ENCODE results near the gene MRAP.

DNA sequence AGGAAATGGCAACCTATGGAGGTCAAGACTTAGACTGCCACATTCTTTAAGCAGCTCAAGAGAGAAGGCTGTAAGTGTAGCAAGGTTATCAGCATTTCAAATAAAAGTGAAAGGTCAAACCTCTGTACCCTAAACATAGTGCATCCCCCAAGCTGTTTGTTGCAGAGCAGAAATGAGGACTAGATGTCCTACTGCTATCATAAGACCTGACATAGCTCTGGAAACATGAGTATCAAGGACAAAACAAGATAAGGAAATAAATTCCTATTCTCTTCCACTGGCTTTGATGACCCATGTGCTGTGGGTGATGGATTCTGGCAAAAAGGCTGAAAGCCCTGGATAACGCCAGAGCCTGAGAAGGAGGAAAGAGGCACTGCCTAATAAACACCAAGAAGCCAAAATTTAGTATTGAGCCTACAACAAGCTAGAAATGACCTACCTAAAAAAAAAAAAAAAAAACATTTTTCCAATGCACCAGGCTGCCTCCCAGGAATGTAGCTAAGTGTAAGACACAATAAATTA, 58.3 kb downstream of the MRAP start:
- TF ChIP-seq CTCF (IDR thresholded peaks at IDR 0.05), result no peak
- no peak for TF ChIP-seq EZH2 (IDR thresholded peaks at IDR 0.05; ENCODE audit: borderline replicate concordance, insufficient read depth, low read depth, low read length, poor library complexity, severe bottlenecking)

Measured in B cell (primary cell).